ENCODE data around the gene SPTBN1. TPM values are rescaled to one million over a fixed set of nuclear protein-coding genes. Genes with fewer than 3 reads are reported as not detected.
"Not testable (repeated sequence)": the region's sequence is repeated elsewhere in the genome, so short reads cannot be mapped to it uniquely, and the experiment has no call there.

The SPTBN1 gene
- total and polyA plus RNA-seq, 5 donors from 2014 or later, result 10.0 to 182 (median 19.6) TPM

- no peaks in the 10 kb centered on the region for H3K27me3 ChIP-seq (ENCODE audit: control insufficient read depth, insufficient read depth, low read length)
- Mint-ChIP-seq H3K9me3 (no peaks in the 10 kb centered on the region), H3K27ac (no peak overlapping the region), H3K4me3 (no peak overlapping the region), H3K27me3 (peaks cover 4% of the 10 kb centered on the region), H3K4me1 (no peaks in the 10 kb centered on the region), H3K36me3 (no peaks in the 10 kb centered on the region)
- no peaks in the 10 kb centered on the region for H3K36me3 ChIP-seq (ENCODE audit: control insufficient read depth, insufficient read depth, low read length)
- no peak for DNase-seq
- H3K4me3 ChIP-seq (ENCODE audit: low read depth, low read length), result no peak overlapping the region
- H3K9me3 ChIP-seq (ENCODE audit: control insufficient read depth in 2 of 2, low read length in 2 of 2), result no peaks in the 10 kb centered on the region
- no peaks in the 10 kb centered on the region for H3K4me1 ChIP-seq (ENCODE audit: control insufficient read depth, insufficient read depth, low read length, poor library complexity, severe bottlenecking)
- ATAC-seq (ENCODE audit: low read depth in 2 of 2), result no peak
- H3K27ac ChIP-seq (ENCODE audit: insufficient read depth, low read length, poor library complexity, severe bottlenecking), result no peak overlapping the region
Observed at GRCh38 chr2:54508541-54508940, 52.4 kb downstream of the SPTBN1 start.

GRCh38 chr2:54509043-54509442, 52.9 kb downstream of the SPTBN1 start:
- not testable (repeated sequence) for H3K9me3 Mint-ChIP-seq; H3K9me3 ChIP-seq (ENCODE audit: control insufficient read depth in 2 of 2, low read length in 2 of 2); H3K4me1 ChIP-seq (ENCODE audit: control insufficient read depth, insufficient read depth, low read length, poor library complexity, severe bottlenecking); H3K27ac Mint-ChIP-seq; H3K36me3 ChIP-seq (ENCODE audit: control insufficient read depth, insufficient read depth, low read length); H3K27me3 Mint-ChIP-seq; H3K27ac ChIP-seq (ENCODE audit: insufficient read depth, low read length, poor library complexity, severe bottlenecking); H3K4me3 ChIP-seq (ENCODE audit: low read depth, low read length); DNase-seq; H3K36me3 Mint-ChIP-seq; ATAC-seq (ENCODE audit: low read depth in 2 of 2); H3K27me3 ChIP-seq (ENCODE audit: control insufficient read depth, insufficient read depth, low read length); H3K4me1 Mint-ChIP-seq; H3K4me3 Mint-ChIP-seq

GRCh38 chr2:54510916-54511315, 54.8 kb downstream of the SPTBN1 start:
- Histone ChIP-seq H3K4me3 (ENCODE audit: low read depth, low read length) (no peak overlapping the region), H3K27me3 (ENCODE audit: control insufficient read depth, insufficient read depth, low read length) (peaks cover 4% of the 10 kb centered on the region), H3K27ac (ENCODE audit: insufficient read depth, low read length, poor library complexity, severe bottlenecking) (no peak overlapping the region), H3K9me3 (ENCODE audit: control insufficient read depth in 2 of 2, low read length in 2 of 2) (no peaks in the 10 kb centered on the region), H3K4me1 (ENCODE audit: control insufficient read depth, insufficient read depth, low read length, poor library complexity, severe bottlenecking) (no peaks in the 10 kb centered on the region), H3K36me3 (ENCODE audit: control insufficient read depth, insufficient read depth, low read length) (no peaks in the 10 kb centered on the region)
- H3K27ac Mint-ChIP-seq, result no peak overlapping the region
- H3K4me1 Mint-ChIP-seq, result no peaks in the 10 kb centered on the region
- peaks cover 8% of the 10 kb centered on the region for H3K27me3 Mint-ChIP-seq
- ATAC-seq (ENCODE audit: low read depth in 2 of 2) (no peak), DNase-seq (no peak)
- no peaks in the 10 kb centered on the region for H3K9me3 Mint-ChIP-seq
- H3K36me3 Mint-ChIP-seq, result no peaks in the 10 kb centered on the region
- H3K4me3 Mint-ChIP-seq, result no peak overlapping the region

- Histone ChIP-seq H3K9me3 (ENCODE audit: control insufficient read depth in 2 of 2, low read length in 2 of 2) (no peaks in the 10 kb centered on the region), H3K36me3 (ENCODE audit: control insufficient read depth, insufficient read depth, low read length) (no peaks in the 10 kb centered on the region), H3K27me3 (ENCODE audit: control insufficient read depth, insufficient read depth, low read length) (peaks cover 4% of the 10 kb centered on the region), H3K4me3 (ENCODE audit: low read depth, low read length) (no peak overlapping the region), H3K4me1 (ENCODE audit: control insufficient read depth, insufficient read depth, low read length, poor library complexity, severe bottlenecking) (no peaks in the 10 kb centered on the region), H3K27ac (ENCODE audit: insufficient read depth, low read length, poor library complexity, severe bottlenecking) (no peak overlapping the region)
- no peak for DNase-seq
- Mint-ChIP-seq H3K36me3 (no peaks in the 10 kb centered on the region), H3K4me3 (no peak overlapping the region), H3K27ac (no peak overlapping the region), H3K9me3 (no peaks in the 10 kb centered on the region), H3K4me1 (no peaks in the 10 kb centered on the region), H3K27me3 (peaks cover 16% of the 10 kb centered on the region)
- no peak for ATAC-seq (ENCODE audit: low read depth in 2 of 2)
Observed at GRCh38 chr2:54512183-54512582, 56.1 kb downstream of the SPTBN1 start.

GRCh38 chr2:54512663-54513362, 56.7 kb downstream of the SPTBN1 start:
- Mint-ChIP-seq H3K4me3 (no peak overlapping the region), H3K27me3 (peaks cover 16% of the 10 kb centered on the region), H3K4me1 (no peaks in the 10 kb centered on the region), H3K36me3 (no peaks in the 10 kb centered on the region), H3K27ac (no peak overlapping the region), H3K9me3 (no peaks in the 10 kb centered on the region)
- no peak for DNase-seq
- ATAC-seq (ENCODE audit: low read depth in 2 of 2), result no peak
- no peak overlapping the region for H3K4me3 ChIP-seq (ENCODE audit: low read depth, low read length)
- H3K9me3 ChIP-seq (ENCODE audit: control insufficient read depth in 2 of 2, low read length in 2 of 2), result no peaks in the 10 kb centered on the region
- no peaks in the 10 kb centered on the region for H3K36me3 ChIP-seq (ENCODE audit: control insufficient read depth, insufficient read depth, low read length)
- H3K27ac ChIP-seq (ENCODE audit: insufficient read depth, low read length, poor library complexity, severe bottlenecking), result no peak overlapping the region
- H3K27me3 ChIP-seq (ENCODE audit: control insufficient read depth, insufficient read depth, low read length), result peaks cover 4% of the 10 kb centered on the region
- H3K4me1 ChIP-seq (ENCODE audit: control insufficient read depth, insufficient read depth, low read length, poor library complexity, severe bottlenecking), result no peaks in the 10 kb centered on the region

- Mint-ChIP-seq H3K27ac (no peak overlapping the region), H3K36me3 (no peaks in the 10 kb centered on the region), H3K27me3 (peaks cover 16% of the 10 kb centered on the region), H3K4me1 (no peaks in the 10 kb centered on the region), H3K4me3 (no peak overlapping the region), H3K9me3 (no peaks in the 10 kb centered on the region)
- ATAC-seq (ENCODE audit: low read depth in 2 of 2) (no peak), DNase-seq (no peak)
- Histone ChIP-seq H3K9me3 (ENCODE audit: control insufficient read depth in 2 of 2, low read length in 2 of 2) (no peaks in the 10 kb centered on the region), H3K27ac (ENCODE audit: insufficient read depth, low read length, poor library complexity, severe bottlenecking) (no peak overlapping the region), H3K4me3 (ENCODE audit: low read depth, low read length) (no peak overlapping the region), H3K4me1 (ENCODE audit: control insufficient read depth, insufficient read depth, low read length, poor library complexity, severe bottlenecking) (no peaks in the 10 kb centered on the region), H3K27me3 (ENCODE audit: control insufficient read depth, insufficient read depth, low read length) (peaks cover 4% of the 10 kb centered on the region), H3K36me3 (ENCODE audit: control insufficient read depth, insufficient read depth, low read length) (no peaks in the 10 kb centered on the region)
Observed at GRCh38 chr2:54513363-54513715, 57.2 kb downstream of the SPTBN1 start.

GRCh38 chr2:54514822-54515569, 58.9 kb downstream of the SPTBN1 start:
- Histone ChIP-seq H3K9me3 (ENCODE audit: control insufficient read depth in 2 of 2, low read length in 2 of 2) (no peaks in the 10 kb centered on the region), H3K27ac (ENCODE audit: insufficient read depth, low read length, poor library complexity, severe bottlenecking) (no peak overlapping the region), H3K4me3 (ENCODE audit: low read depth, low read length) (no peak overlapping the region), H3K36me3 (ENCODE audit: control insufficient read depth, insufficient read depth, low read length) (no peaks in the 10 kb centered on the region), H3K4me1 (ENCODE audit: control insufficient read depth, insufficient read depth, low read length, poor library complexity, severe bottlenecking) (no peaks in the 10 kb centered on the region), H3K27me3 (ENCODE audit: control insufficient read depth, insufficient read depth, low read length) (peaks cover 6% of the 10 kb centered on the region)
- no peaks in the 10 kb centered on the region for H3K9me3 Mint-ChIP-seq
- H3K36me3 Mint-ChIP-seq, result no peaks in the 10 kb centered on the region
- H3K4me1 Mint-ChIP-seq, result no peaks in the 10 kb centered on the region
- H3K4me3 Mint-ChIP-seq, result no peak overlapping the region
- peaks cover 20% of the 10 kb centered on the region for H3K27me3 Mint-ChIP-seq
- H3K27ac Mint-ChIP-seq, result no peak overlapping the region
- no peak for ATAC-seq (ENCODE audit: low read depth in 2 of 2)
- DNase-seq, result no peak

GRCh38 chr2:54516842-54517241, 60.7 kb downstream of the SPTBN1 start:
- Mint-ChIP-seq H3K36me3 (no peaks in the 10 kb centered on the region), H3K4me3 (no peak overlapping the region), H3K27ac (no peak overlapping the region), H3K27me3 (peaks cover 26% of the 10 kb centered on the region), H3K9me3 (no peaks in the 10 kb centered on the region), H3K4me1 (no peaks in the 10 kb centered on the region)
- ATAC-seq (ENCODE audit: low read depth in 2 of 2), result no peak
- Histone ChIP-seq H3K4me3 (ENCODE audit: low read depth, low read length) (no peak overlapping the region), H3K4me1 (ENCODE audit: control insufficient read depth, insufficient read depth, low read length, poor library complexity, severe bottlenecking) (no peaks in the 10 kb centered on the region), H3K36me3 (ENCODE audit: control insufficient read depth, insufficient read depth, low read length) (no peaks in the 10 kb centered on the region), H3K9me3 (ENCODE audit: control insufficient read depth in 2 of 2, low read length in 2 of 2) (no peaks in the 10 kb centered on the region), H3K27me3 (ENCODE audit: control insufficient read depth, insufficient read depth, low read length) (peaks cover 6% of the 10 kb centered on the region), H3K27ac (ENCODE audit: insufficient read depth, low read length, poor library complexity, severe bottlenecking) (no peak overlapping the region)
- no peak for DNase-seq

Data from CD4-positive, CD25-positive, alpha-beta regulatory T cell (primary cell).